GM19099 (cell line): Measurements from ENCODE around the gene UBA7.
A peak's percentile ranks its signal among the peaks of the same experiment; 100 is the strongest.

ENCODE experiments used
- POLR2A ChIP-seq: IDR thresholded peaks from 3 replicates; pipeline ENCODE4 v1.6.1; 2011; ENCODE audit warnings: low read depth; ENCODE audit not compliant: insufficient read length; ENCODE audit errors: extremely low read depth

Gene UBA7

GRCh38 chr3:49813497-49814174 lies at the start of gene UBA7:
TSS of gene UBA7 (minus strand) at chr3:49813953. CDS start at chr3:49813787, 166 bp downstream.
- TF ChIP-seq POLR2A = peak; percentile 70

DNA sequence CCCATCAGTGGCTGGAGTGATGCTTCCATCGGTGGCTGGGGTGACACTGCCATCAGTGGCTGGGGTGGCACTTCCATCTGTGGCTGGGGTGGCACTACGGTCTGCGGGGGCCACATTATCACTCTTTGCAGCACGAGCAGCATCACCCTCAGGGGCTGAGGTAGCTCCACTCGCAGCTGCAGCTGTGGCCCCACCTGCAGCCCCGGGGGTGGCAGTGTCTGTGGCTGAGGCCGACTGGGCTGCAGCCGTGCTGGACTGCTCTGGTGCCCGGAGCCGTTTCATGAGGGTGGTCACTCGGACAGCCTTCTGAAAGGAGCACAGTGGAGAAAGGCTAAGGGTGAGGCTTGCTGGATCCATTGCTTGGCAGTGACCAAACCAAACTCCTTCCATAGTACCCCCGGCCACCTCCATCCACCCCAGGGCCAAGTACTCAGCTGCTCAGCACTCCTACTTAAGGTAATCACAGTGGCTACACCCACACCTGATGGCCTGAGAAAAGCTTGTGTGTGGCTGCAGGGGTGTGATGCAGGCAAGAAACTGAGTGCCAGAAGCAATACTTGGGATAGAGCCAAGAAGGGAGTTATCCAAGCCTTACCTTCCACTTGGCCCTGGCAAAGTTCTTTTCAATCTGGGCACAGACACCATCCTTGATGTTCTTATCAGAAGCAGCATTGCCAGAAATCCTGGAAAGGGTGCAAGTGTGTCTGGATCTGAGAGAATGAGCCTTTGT lies 46.0 kb upstream of the UBA7 start:
- TF ChIP-seq POLR2A = no peak

GRCh38 chr3:49856181-49857005 lies 42.6 kb upstream of the UBA7 start, which contains the start of gene TRAIP:
TSS of gene TRAIP (minus strand) at chr3:49856564. CDS start at chr3:49856453, 111 bp downstream.
- peak; percentile 80 for TF ChIP-seq POLR2A

- no peak for TF ChIP-seq POLR2A
Observed at GRCh38 chr3:49855662-49856061, 41.9 kb upstream of the UBA7 start.

- TF ChIP-seq POLR2A = no peak
Observed at GRCh38 chr3:49845694-49846093, 31.9 kb upstream of the UBA7 start.

DNA sequence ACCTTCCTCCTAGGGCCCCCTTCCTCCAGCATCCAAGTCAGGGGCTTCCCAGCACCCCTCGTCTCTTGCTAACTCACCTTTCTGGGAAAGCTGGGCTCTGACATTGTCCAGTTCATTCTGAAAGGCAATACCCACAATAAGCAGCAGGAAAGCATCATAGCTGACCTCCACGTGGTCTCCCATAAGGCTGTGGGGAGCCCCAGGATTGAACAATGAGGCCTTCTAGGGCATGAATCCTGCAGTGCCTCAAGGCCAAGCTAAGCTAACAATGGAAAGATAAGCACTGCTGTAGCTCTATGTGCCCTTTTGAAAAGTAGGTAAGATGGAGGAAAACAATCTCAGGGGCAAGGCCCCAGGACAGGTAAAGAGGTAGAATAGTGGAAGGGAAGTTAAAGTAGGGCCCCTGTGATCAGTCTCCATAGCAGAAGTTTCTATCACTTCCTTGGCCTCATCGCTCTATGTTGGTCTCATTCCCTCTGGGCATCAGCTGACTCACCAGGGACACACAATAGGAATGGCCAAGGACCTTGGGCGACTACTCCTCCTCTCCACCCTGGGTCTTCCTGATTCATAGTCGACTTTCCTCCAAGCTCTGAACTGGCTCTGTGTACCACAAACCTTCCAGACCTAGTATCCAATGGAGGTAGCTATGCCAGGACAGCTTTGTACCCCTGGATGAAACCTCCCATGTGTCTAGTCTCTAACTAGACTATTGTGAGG lies 30.9 kb upstream of the UBA7 start:
- TF ChIP-seq POLR2A = no peak

DNA sequence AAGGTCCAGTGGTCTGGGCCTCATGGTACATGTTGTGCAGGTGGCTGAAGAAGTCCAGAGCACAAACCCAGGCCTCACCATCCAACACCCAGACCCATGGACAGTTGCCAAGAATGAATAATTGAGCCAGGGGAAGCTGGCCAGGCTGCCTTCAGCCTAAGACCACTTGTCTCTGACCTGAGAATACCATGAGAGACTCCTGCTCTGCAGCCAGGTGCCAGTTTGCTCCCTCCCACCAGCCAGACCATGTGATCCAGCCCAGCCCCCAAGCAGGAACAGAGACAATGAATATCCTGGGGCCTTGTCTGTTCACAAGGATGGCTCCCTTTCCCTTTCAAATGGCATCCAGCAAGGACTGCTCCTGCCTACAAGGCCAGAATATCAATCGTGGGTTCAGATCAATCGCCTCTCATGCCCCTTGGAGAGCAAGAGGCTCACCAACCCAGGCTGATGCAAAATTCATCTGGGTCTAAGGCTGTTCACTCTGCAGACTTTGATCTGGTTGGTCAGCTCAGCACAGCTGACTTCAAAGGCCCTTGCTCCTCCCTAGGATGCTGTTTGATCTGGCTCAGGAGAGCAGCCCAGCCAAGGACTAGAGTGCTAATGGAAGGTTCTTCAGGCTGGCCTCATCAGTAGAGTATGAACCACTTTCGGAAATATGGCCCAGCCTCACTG lies 29.2 kb upstream of the UBA7 start:
- TF ChIP-seq POLR2A = no peak

DNA sequence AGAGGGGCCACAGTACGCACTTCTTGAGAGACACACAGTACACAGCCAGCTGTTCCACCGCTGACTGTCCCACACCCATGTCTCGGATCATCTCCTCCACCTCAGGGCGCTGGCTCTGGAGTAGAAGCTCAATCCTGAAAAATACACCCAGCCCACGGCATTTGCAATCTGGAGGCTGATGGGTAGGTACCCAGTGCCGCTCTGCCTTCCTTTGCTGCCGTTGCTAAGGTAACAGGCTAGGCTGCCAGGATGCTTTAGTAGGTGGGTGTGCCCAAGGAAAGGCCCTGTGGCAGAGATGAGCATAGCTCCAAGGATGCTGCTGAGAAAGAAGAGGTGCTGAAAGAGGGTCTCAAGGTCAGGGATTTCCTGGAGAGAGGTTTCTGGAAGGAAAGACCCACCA lies 28.1 kb upstream of the UBA7 start:
- TF ChIP-seq POLR2A = no peak

DNA sequence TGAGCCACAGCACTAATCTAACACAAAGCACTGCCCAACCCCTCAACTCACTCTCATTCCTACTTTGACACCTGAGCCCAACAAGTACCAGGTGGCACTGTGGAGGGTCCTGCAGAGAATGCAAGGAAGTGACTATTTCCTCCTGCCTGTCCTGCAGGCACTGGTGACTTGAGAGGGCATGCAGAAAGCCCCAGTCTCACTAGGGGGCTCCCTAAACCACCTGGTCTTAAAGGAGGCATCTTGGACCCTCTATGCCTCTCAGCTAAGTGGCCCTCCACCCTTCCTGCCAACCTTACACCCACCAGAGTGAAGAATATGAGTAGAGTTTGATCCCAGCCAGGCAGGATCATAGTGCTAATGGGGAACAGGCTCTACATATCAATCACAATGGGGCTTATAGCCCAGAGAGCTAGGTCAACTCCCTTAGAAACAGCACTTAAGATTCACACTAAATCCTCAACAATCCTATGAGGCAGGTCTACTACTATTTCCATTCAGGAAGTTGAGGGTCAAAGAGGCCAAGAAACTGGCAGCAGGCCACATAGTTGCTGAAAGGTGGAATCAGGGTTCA lies 27.5 kb upstream of the UBA7 start:
- TF ChIP-seq POLR2A = no peak

DNA sequence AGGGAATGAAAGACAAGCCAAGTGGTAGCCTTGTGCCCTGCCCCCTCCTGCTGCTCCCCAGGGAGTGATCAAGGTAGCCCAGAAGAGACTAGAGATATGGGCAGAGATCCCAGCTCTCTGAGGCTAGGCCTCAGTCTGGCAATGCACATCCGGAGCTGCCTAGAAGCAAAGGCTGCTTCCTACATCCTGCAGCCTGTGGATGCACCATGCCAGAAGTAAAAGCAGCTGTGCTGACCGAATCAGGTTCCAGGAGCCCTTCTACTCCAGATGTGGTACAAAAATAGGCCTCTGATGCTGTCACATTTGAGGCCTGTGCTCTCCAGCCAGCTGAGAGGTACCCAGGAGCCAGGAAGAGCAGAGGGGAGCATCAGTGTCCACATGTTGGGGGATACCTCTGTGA lies 26.6 kb upstream of the UBA7 start:
- TF ChIP-seq POLR2A = no peak

- TF ChIP-seq POLR2A = no peak
Observed at GRCh38 chr3:49839193-49839809, 25.5 kb upstream of the UBA7 start.

DNA sequence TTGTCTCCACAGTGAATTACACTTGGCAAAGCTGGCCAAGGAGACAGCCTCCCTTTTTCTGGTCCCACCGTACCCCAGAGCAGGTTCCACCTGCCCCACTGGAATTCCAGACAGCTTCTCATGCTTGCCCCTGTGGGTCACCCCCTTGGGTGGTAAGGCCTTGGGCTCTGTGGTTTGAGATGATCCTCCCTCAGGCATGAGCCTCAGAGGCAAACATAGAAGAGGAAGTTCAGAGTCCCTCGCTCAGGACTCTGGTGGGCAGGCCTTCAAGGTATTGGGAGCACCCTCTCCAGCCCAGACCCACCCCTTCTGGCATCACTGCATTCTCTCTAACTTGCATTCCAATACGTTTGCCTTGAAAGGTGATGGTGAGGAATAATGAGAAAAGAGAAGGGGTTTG lies 17.6 kb upstream of the UBA7 start:
- no peak for TF ChIP-seq POLR2A

DNA sequence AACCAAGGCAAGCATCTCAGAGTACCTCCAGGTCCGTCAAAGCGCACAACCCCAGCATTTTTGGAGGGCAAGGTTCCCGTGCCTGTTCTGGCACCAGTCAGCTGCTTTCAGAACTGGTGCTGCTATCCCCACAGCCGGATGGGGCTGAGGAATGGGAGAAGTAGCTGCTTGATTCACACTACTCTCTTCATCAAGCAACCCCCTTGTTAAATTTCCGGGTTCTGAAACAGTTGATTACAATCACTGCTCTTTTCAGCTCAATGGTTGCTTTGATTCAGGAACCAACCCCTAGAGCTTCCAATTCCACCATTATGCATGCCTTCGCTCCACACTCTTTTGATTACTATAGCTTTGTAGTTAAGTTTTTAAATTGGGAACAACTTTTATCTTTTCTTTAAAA lies 12.3 kb upstream of the UBA7 start:
- TF ChIP-seq POLR2A = no peak

DNA sequence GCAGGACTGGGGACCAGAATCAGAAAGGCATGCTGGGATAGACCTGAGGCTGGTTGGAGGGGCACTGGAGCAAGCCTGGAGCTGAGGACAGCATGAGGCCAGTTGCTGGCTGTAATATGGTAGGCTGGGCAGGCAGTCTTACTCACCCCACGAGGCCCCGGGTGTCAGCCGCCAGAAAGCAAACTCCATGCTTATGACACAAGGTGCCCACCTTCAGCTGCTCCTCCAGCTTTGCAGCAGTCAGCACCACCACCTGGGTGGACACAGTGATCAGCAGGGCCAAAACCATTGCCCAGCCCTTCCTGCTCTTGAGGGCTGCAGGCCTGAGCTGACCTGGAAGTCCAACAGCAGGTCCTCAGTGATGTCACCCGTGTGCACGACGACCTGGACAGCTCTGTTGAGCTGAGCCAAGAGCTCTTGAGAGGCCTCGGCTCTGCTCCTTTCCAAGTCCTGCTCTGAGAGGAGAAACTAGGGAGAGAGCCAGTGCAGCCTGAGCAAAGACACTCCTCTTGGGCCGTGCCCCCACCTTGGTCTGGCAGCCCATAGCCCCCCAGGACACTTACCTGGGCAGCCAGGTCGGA lies 747 bp downstream of the UBA7 start:
- no peak for TF ChIP-seq POLR2A
